ENCODE data around the gene ASIC3. TPM values are rescaled to one million over a fixed set of nuclear protein-coding genes. Genes with fewer than 3 reads are reported as not detected.

The ASIC3 gene
- polyA plus RNA-seq, 2 of the 4 experiments (the other 2 are of a cell fraction), result 4.1 to 9.8 TPM

GRCh38 chr7:151060113-151060415, 11.7 kb downstream of the ASIC3 start (continued):
- no peak for TF ChIP-seq ATOH8 (CRISPR knock-in tag; IDR thresholded peaks at IDR 0.05; ENCODE audit: low read depth)
- TF ChIP-seq POLR2AphosphoS2 (conservative IDR thresholded peaks at IDR 0.05; ENCODE audit: low read length), result no peak

- no peaks in the 10 kb centered on the region for H3K9me3 ChIP-seq
- TF ChIP-seq HOXB5 (CRISPR knock-in tag; IDR thresholded peaks at IDR 0.05) (0 out of 2 replicates have a peak, but pooled peaks have one; percentile 48), CTCF (IDR thresholded peaks at IDR 0.05) (peak; percentile 42; the same call in 2 of the 3 replicates), MAX (IDR thresholded peaks at IDR 0.05) (peak; percentile 58), RNF2 (IDR thresholded peaks at IDR 0.05; ENCODE audit: borderline replicate concordance, low read depth) (no peak), POLR2A (IDR thresholded peaks at IDR 0.05; ENCODE audit: low read length) (peak; percentile 36), HOXB13 (CRISPR knock-in tag; IDR thresholded peaks at IDR 0.05; ENCODE audit: low read depth) (0 out of 2 replicates have a peak, but pooled peaks have one; percentile 34), MYC (IDR thresholded peaks at IDR 0.05; ENCODE audit: borderline replicate concordance, low read length) (no peak), BCL3 (IDR thresholded peaks at IDR 0.05) (0 out of 3 replicates have a peak, but pooled peaks have one; percentile 27), HDAC2 (IDR thresholded peaks at IDR 0.05) (no peak), FOSL2 (IDR thresholded peaks at IDR 0.05) (no peak), FOSL2 (CRISPR knock-in tag; IDR thresholded peaks at IDR 0.05) (peak; percentile 19; the same call in 1 of the 2 replicates)
- no peak for FAIRE-seq
- peak overlapping the region; percentile 86 for H3K4me3 ChIP-seq
- peak overlapping the region; percentile 99 for H3K27ac ChIP-seq
- H3K4me2 ChIP-seq, result peak overlapping the region; percentile 92
- POLR2A ChIA-PET, result interaction anchor here (0.6 to 1.3 kb wide), 3 partner anchors 20 to 166 kb away, joined by 4 to 10 read pairs (median 5); partner anchors contain the start of genes ABCF2 and FASTK
- DNase-seq (ENCODE audit: low read depth in 1 of 2, low spot score in 1 of 2), result peak; percentile 79 to 89
- H3K4me1 ChIP-seq, result peaks cover 44% of the 10 kb centered on the region
- 0% methylated on average over 13 of the region's 21 CpGs for WGBS (ENCODE audit: missing lambda C conversion rate)
- peak; percentile 5 to 30 for ATAC-seq
- CTCF ChIA-PET, result interaction anchor here (0.7 to 5.7 kb wide), 15 partner anchors 10 to 105 kb away, joined by 3 to 64 read pairs (median 6); partner anchors contain the start of genes ABCB8, AGAP3 and FASTK
These were observed 12.3 kb downstream of the ASIC3 start for GRCh38 chr7:151060416-151061212.

- POLR2A ChIA-PET, result interaction anchor here (0.5 to 2.2 kb wide), 11 partner anchors 9 to 166 kb away, joined by 4 to 20 read pairs (median 6); partner anchors contain the start of genes ABCB8, ABCF2, AGAP3 and FASTK
- no peaks in the 10 kb centered on the region for H3K9me3 ChIP-seq
- CTCF ChIA-PET, result interaction anchor here (0.7 to 5.7 kb wide), 15 partner anchors 13 to 97 kb away, joined by 3 to 64 read pairs (median 7); partner anchors contain the start of genes ABCB8, AGAP3 and FASTK
- WGBS (ENCODE audit: missing lambda C conversion rate), result 4% methylated on average over 18 of the region's 33 CpGs
- peaks cover 44% of the 10 kb centered on the region for H3K4me1 ChIP-seq
- peak overlapping the region; percentile 92 for H3K4me2 ChIP-seq
- FAIRE-seq, result no peak
- ATAC-seq, result peak; percentile 0 to 2; a peak in 3 of 6 replicates
- TF ChIP-seq NPAS2 (CRISPR knock-in tag; IDR thresholded peaks at IDR 0.05; ENCODE audit: borderline replicate concordance), result no peak
- TF ChIP-seq RNF2 (IDR thresholded peaks at IDR 0.05; ENCODE audit: borderline replicate concordance, low read depth), result peak; percentile 38; the same call in 1 of the 2 replicates
- no peak for TF ChIP-seq EHF (CRISPR knock-in tag; IDR thresholded peaks at IDR 0.05)
- peak; percentile 32; the same call in 1 of the 2 replicates for TF ChIP-seq POLR2A (IDR thresholded peaks at IDR 0.05; ENCODE audit: low read length)
- peak in 1 of 2 experiments; percentile 60 for DNase-seq (ENCODE audit: low read depth in 1 of 2, low spot score in 1 of 2)
- H3K4me3 ChIP-seq, result peak overlapping the region; percentile 86
- H3K27ac ChIP-seq, result peak overlapping the region; percentile 99
These were observed 13.1 kb downstream of the ASIC3 start for GRCh38 chr7:151061213-151062110.

Measured in A549 (cell line).